CD4-positive, CD25-positive, alpha-beta regulatory T cell (primary cell): ENCODE measurements around the gene ABHD17A. TPM values are rescaled to one million over a fixed set of nuclear protein-coding genes. Genes with fewer than 3 reads are reported as not detected.
A peak's percentile ranks its signal among the peaks of the same experiment; 100 is the strongest.
"Not testable (repeated sequence)": the region's sequence is repeated elsewhere in the genome, so short reads cannot be mapped to it uniquely, and the experiment has no call there.

ENCODE experiments used
- ATAC-seq, 2 donors: fragments of 150-1000 bp; cut with Tn5 transposase; one replicate each; pipeline ENCODE4 v1.10.0; 2021; ENCODE audit warnings: low read depth in 2 of 2, moderate number of reproducible peaks in 2 of 2, moderate library complexity in 1 of 2
- DNase-seq, 3 donors: peaks; one replicate each; pipeline versions ENCODE4 v3.0.0 to v3.0.0-alpha.2; 2012 to 2022; ENCODE audit warnings: mixed read lengths in 1 of 3
- H3K27ac ChIP-seq: one replicate; pipeline ENCODE4 v1.7.0; 2013; ENCODE audit warnings: mild to moderate bottlenecking, low read length; ENCODE audit not compliant: insufficient read depth, poor library complexity, severe bottlenecking
- H3K27me3 ChIP-seq: one replicate; pipeline ENCODE4 v1.7.0; 2013; ENCODE audit warnings: low read length; ENCODE audit not compliant: control insufficient read depth, insufficient read depth
- H3K36me3 ChIP-seq: one replicate; pipeline ENCODE4 v1.7.0; 2013; ENCODE audit warnings: mild to moderate bottlenecking, low read length, moderate library complexity; ENCODE audit not compliant: control insufficient read depth, insufficient read depth
- H3K4me1 ChIP-seq: 2 replicates; pipeline ENCODE4 v1.7.0; 2013; ENCODE audit warnings: mild to moderate bottlenecking, low read length; ENCODE audit not compliant: insufficient read depth, control insufficient read depth, poor library complexity, severe bottlenecking
- H3K4me3 ChIP-seq: one replicate; pipeline ENCODE4 v1.7.0; 2013; ENCODE audit warnings: low read depth, mild to moderate bottlenecking, low read length, moderate library complexity
- H3K9me3 ChIP-seq, 2 experiments: 1 replicate in 1 of 2; 2 replicates in 1 of 2; pipeline ENCODE4 v1.7.0; 2013; ENCODE audit warnings: low read length in 2 of 2, mild to moderate bottlenecking in 1 of 2, moderate library complexity in 1 of 2; ENCODE audit not compliant: control insufficient read depth in 2 of 2
- H3K27ac Mint-ChIP-seq, 3 donors: one replicate each; pipeline ENCODE4 v1.8.0; 2020 to 2022; ENCODE audit warnings: mild to moderate bottlenecking in 3 of 3, mixed read lengths in 3 of 3, moderate library complexity in 2 of 3
- H3K27me3 Mint-ChIP-seq: one replicate; pipeline ENCODE4 v1.8.0; 2022; ENCODE audit warnings: mild to moderate bottlenecking, mixed read lengths
- H3K36me3 Mint-ChIP-seq: one replicate; pipeline ENCODE4 v1.8.0; 2020; ENCODE audit warnings: mixed read lengths
- H3K4me1 Mint-ChIP-seq, 4 donors: one replicate each; pipeline ENCODE4 v1.8.0; 2020 to 2022; ENCODE audit warnings: mixed read lengths in 4 of 4, mild to moderate bottlenecking in 1 of 4
- H3K4me3 Mint-ChIP-seq, 4 donors: one replicate each; pipeline ENCODE4 v1.8.0; 2020 to 2022; ENCODE audit warnings: mild to moderate bottlenecking in 4 of 4, mixed read lengths in 4 of 4, moderate library complexity in 3 of 4
- H3K9me3 Mint-ChIP-seq, 7 donors: one replicate each; pipeline ENCODE4 v1.8.0; 2020 to 2022; ENCODE audit warnings: mixed read lengths in 7 of 7, mild to moderate bottlenecking in 3 of 7, moderate library complexity in 2 of 7
- polyA plus RNA-seq, 4 donors: library from polyadenylated mRNA; unstranded; fragments of 300-500 nt; fragmentation: Illumina TruSeq; gene quantifications; one replicate each; pipeline ENCODE4 v1.2.3, GENCODE V29; 2021
- total RNA-seq: library from RNA; stranded (reverse); gene quantifications from one replicate; pipeline ENCODE4 v1.2.3, GENCODE V29; 2022

Gene ABHD17A
- 148 TPM for total RNA-seq
- 100 to 1,000 TPM; 139 to 202 (median 159) TPM for polyA plus RNA-seq

DNA sequence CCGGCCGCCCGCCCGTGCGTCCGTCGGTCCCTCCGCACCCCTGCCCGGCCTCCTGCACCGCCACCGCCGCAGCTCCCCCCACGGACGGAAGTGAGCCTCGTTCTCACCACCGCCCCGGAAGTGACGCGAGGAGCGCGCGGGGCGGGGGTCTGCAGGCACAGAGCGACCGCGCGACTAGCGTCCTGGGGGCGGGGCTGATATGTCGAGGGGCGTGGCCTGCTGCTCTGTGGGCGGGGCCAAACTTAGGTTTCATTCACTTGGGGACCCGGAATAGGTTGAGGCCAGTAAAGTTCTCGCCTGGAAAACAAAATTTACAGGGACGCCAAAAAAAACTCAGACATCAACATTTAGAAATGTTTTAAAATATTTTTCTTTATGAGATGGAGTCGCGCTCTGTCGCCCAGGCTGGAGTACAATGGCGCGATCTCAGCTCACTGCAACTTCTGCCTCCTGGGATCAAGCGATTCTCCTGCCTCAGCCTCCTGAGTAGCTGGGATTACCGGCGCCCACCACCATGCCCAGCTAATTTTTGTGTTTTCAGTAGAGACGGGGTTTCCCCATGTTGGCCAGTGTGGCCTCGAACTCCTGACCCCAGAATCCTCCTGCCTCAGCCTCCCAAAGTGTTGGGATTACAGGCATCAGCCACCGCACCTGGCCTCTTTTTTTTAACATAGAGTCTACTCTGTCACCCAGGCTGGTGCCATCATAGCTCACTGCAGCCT is at the start of gene ABHD17A:
TSS of gene ABHD17A (minus strand) at position 99 of the 722 bp plus-strand sequence. CDS start 3,930 bp downstream, outside the sequence.
- peaks cover 38% of the 10 kb centered on the region for H3K4me1 ChIP-seq
- H3K27me3 Mint-ChIP-seq: not testable (repeated sequence)
- ATAC-seq: peak; percentile 83 to 88

DNA sequence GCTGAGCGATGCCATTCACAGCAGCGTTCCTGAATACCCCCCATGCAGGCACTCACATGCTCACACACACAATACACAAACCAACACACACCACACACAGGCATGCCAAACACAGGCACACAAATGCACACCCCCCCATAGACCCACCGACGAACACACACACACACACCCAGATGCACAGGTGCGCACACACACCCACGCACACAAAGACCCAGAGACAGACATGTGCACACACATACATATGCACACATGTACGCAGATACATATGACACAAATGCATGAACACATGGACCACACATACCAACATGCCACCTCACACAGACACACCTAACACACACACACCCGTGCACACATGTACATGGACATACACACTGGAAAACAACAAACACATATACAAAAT is 48.6 kb upstream of the ABHD17A start:
- Histone ChIP-seq H3K4me1 (peaks cover 12% of the 10 kb centered on the region), H3K36me3 (no peaks in the 10 kb centered on the region), H3K27ac (no peak overlapping the region), H3K4me3 (no peak overlapping the region), H3K27me3 (no peaks in the 10 kb centered on the region), H3K9me3 (peaks cover 0 to 4% of the 10 kb centered on the region in 2 experiments)
- H3K9me3 Mint-ChIP-seq: peaks cover 0 to 4% (median 1%) of the 10 kb centered on the region in 7 donors
- ATAC-seq: no peak
- H3K4me3 Mint-ChIP-seq: peak overlapping the region in 1 of 4 donors; percentile 44
- DNase-seq: no peak
- H3K36me3 Mint-ChIP-seq: no peaks in the 10 kb centered on the region
- H3K27ac Mint-ChIP-seq: peak overlapping the region in 2 of 3 donors; percentile 31 to 35
- H3K27me3 Mint-ChIP-seq: peaks cover 5% of the 10 kb centered on the region
- peaks cover 0 to 16% (median 8%) of the 10 kb centered on the region in 4 donors for H3K4me1 Mint-ChIP-seq

More for the DNA sequence above, at the start of gene ABHD17A:
- Mint-ChIP-seq H3K4me3 (peak within 1 kb of the TSS; percentile 96 to 100 (median 100)), H3K4me1 (peaks cover 0 to 40% (median 23%) of the 10 kb centered on the region in 4 donors), H3K36me3 (peaks cover 15% of the 10 kb centered on the region), H3K27ac (peak within 1 kb of the TSS; percentile 91 to 100 (median 99))
- H3K27me3 ChIP-seq, H3K36me3 ChIP-seq, H3K9me3 Mint-ChIP-seq, H3K9me3 ChIP-seq: not testable (repeated sequence)
- Histone ChIP-seq H3K27ac (peak within 1 kb of the TSS; percentile 90), H3K4me3 (peak within 1 kb of the TSS; percentile 76)
- peak; percentile 91 to 95 (median 93) for DNase-seq

DNA sequence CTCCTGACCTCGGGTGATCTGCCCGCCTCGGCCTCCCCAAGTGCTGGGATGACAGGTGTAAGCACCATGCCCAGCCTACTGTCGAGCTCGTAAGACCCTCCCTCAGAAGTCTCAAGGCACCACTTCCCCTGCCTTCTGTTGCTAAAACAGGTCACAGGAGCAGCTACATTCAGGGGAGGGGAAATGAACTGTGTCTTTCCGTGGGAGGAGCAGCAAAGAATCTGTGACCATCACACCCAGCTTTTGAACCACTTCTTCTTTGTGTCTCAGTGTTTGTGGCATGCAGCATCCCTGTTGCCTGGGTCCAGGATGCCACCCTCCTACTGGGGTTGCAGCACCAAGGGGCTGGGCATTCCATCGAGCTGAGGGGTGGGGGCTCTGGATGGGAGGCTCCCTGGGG is 47.9 kb upstream of the ABHD17A start:
- Mint-ChIP-seq H3K4me1 (peaks cover 0 to 20% (median 8%) of the 10 kb centered on the region in 4 donors), H3K27me3 (peaks cover 5% of the 10 kb centered on the region), H3K4me3 (no peak overlapping the region), H3K27ac (no peak overlapping the region), H3K36me3 (no peaks in the 10 kb centered on the region), H3K9me3 (peaks cover 0 to 4% (median 1%) of the 10 kb centered on the region in 7 donors)
- no peak for ATAC-seq
- Histone ChIP-seq H3K27ac (no peak overlapping the region), H3K9me3 (peaks cover 0 to 4% of the 10 kb centered on the region in 2 experiments), H3K4me1 (peaks cover 12% of the 10 kb centered on the region), H3K4me3 (no peak overlapping the region), H3K27me3 (no peaks in the 10 kb centered on the region), H3K36me3 (no peaks in the 10 kb centered on the region)
- DNase-seq: no peak

DNA sequence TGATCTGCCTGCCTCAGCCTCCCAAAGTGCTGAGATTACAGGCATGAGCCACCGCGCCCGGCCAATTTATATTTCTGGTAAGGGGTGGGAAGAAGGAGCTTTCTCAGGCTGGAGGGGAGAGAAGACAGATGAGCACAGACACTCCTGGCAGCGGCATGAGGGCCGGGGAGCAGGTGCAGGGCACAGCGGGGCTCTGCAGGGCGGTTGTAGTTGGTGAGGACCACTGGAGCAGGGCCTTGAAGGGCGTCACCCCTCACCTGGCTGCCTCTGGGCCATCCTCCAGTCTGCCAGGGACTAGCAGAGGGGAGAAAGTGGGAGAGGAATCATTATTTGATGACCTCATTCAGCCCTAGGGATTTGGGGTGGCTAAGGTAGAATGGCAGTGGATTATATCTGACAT is 47.1 kb upstream of the ABHD17A start:
- no peak overlapping the region for H3K4me3 ChIP-seq
- H3K4me3 Mint-ChIP-seq: peak overlapping the region in 1 of 4 donors; percentile 80
- H3K4me1 ChIP-seq: peaks cover 16% of the 10 kb centered on the region
- H3K27ac ChIP-seq: no peak overlapping the region
- peaks cover 0 to 4% (median 1%) of the 10 kb centered on the region in 7 donors for H3K9me3 Mint-ChIP-seq
- H3K36me3 Mint-ChIP-seq: no peaks in the 10 kb centered on the region
- H3K27me3 Mint-ChIP-seq: peaks cover 5% of the 10 kb centered on the region
- no peak for ATAC-seq
- no peak for DNase-seq
- H3K27me3 ChIP-seq: no peaks in the 10 kb centered on the region
- H3K27ac Mint-ChIP-seq: peak overlapping the region in 1 of 3 donors; percentile 46
- H3K9me3 ChIP-seq: peaks cover 0 to 4% of the 10 kb centered on the region in 2 experiments
- peaks cover 7 to 28% (median 15%) of the 10 kb centered on the region in 4 donors for H3K4me1 Mint-ChIP-seq
- no peaks in the 10 kb centered on the region for H3K36me3 ChIP-seq

DNA sequence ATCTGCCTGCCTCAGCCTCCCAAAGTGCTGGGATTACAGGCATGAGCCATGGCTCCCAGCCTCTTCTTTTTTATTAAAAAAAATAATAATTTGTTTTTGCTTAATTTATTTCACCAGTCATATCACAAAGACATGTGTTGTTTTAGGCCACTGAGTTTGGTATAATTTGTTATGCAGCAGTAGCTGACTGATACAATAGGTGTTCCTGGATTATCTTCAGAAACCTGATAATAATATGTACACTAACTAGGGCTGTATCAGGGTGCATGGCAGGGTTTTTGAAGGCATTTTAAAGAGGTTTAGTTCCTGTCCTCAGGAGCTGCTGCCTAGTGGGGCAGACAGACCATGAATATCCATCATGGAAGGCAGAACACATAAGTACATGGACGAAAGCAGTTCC is 46.1 kb upstream of the ABHD17A start:
- H3K27ac ChIP-seq: no peak overlapping the region
- ATAC-seq: no peak
- peaks cover 5% of the 10 kb centered on the region for H3K27me3 Mint-ChIP-seq
- H3K9me3 ChIP-seq: peaks cover 0 to 4% of the 10 kb centered on the region in 2 experiments
- H3K36me3 ChIP-seq: no peaks in the 10 kb centered on the region
- H3K27me3 ChIP-seq: no peaks in the 10 kb centered on the region
- H3K27ac Mint-ChIP-seq: peak overlapping the region in 1 of 3 donors; percentile 36
- peaks cover 0 to 4% (median 1%) of the 10 kb centered on the region in 7 donors for H3K9me3 Mint-ChIP-seq
- H3K4me1 Mint-ChIP-seq: peaks cover 7 to 27% (median 14%) of the 10 kb centered on the region in 4 donors
- peaks cover 16% of the 10 kb centered on the region for H3K4me1 ChIP-seq
- DNase-seq: no peak
- H3K4me3 Mint-ChIP-seq: no peak overlapping the region
- no peak overlapping the region for H3K4me3 ChIP-seq
- no peaks in the 10 kb centered on the region for H3K36me3 Mint-ChIP-seq

DNA sequence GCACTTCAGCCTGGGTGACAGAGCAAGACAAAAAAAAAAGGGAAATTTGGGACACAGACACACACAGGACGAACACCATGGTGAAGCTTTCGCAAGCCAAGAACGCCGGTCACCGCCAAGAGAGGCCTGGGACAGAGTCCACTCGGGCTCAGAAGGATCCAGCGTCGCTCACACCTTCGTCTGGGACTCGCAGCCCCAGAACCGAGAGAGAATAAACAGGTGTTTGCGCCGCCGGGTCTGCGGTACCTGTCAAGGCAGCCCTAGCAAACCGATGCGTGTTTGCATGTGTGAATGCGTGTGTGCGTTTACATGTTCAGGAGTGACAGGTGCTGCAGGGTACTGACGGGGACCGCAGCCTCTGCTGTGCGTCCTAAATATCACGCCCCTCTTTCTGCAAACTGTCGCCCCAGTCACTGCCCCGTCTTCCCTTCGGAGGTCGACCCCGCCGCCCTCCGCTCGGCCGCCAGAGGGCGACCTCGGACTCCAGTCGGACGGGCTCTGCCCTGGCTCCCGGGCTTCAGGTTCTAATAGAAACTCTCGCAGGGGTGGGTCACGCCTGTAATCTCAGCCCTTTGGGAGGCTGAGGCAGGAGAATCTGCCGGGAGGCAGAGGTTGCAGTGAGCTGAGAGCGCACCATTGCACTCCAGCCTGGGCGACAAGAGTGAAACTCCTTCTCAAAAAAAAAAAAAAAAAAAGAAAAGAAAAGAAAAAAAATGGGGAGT is 43.9 kb upstream of the ABHD17A start:
- Mint-ChIP-seq H3K4me3 (peak overlapping the region; percentile 80 to 85 (median 83)), H3K27me3 (peaks cover 5% of the 10 kb centered on the region), H3K4me1 (peaks cover 7 to 27% (median 12%) of the 10 kb centered on the region in 4 donors), H3K9me3 (peaks cover 0 to 1% (median 0%) of the 10 kb centered on the region in 7 donors), H3K27ac (no peak overlapping the region), H3K36me3 (no peaks in the 10 kb centered on the region)
- Histone ChIP-seq H3K4me1 (peaks cover 17% of the 10 kb centered on the region), H3K9me3 (peaks cover 0 to 4% of the 10 kb centered on the region in 2 experiments), H3K27ac (no peak overlapping the region), H3K36me3 (no peaks in the 10 kb centered on the region), H3K4me3 (no peak overlapping the region), H3K27me3 (no peaks in the 10 kb centered on the region)
- peak; percentile 85 for ATAC-seq
- peak; percentile 68 to 84 (median 80) for DNase-seq

DNA sequence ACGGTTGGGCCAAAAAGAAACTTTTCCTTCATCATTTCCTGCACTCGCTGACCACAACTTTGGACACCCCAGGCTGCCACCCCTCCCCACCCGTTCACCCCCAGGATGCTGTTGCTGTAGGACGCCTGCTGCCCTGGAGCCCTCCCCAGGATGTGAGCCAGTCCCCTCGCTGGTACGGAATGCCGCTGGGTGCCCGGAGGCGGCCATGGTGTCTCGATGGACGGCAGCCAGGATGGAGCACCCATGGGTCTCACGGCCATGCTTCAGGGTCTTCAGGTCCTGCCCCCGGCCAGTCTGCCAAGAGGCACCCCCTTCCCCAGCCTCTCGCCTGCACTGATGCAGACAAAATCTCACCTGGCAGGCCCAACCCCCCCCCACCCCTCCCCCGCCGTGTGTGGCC is 40.2 kb upstream of the ABHD17A start:
- DNase-seq: no peak
- Mint-ChIP-seq H3K27me3 (no peaks in the 10 kb centered on the region), H3K4me3 (no peak overlapping the region), H3K4me1 (peaks cover 5 to 42% (median 17%) of the 10 kb centered on the region in 4 donors), H3K27ac (no peak overlapping the region), H3K36me3 (no peaks in the 10 kb centered on the region), H3K9me3 (no peaks in the 10 kb centered on the region)
- Histone ChIP-seq H3K4me1 (peaks cover 29% of the 10 kb centered on the region), H3K27ac (no peak overlapping the region), H3K36me3 (no peaks in the 10 kb centered on the region), H3K4me3 (no peak overlapping the region), H3K9me3 (no peaks in the 10 kb centered on the region), H3K27me3 (no peaks in the 10 kb centered on the region)
- ATAC-seq: no peak
